22Rv1 (cell line): ENCODE results near the gene SH3RF1.

ENCODE experiments used
- ZFX ChIP-seq: fragments of 450-650 bp; IDR thresholded peaks from 2 replicates; pipeline ENCODE4 v1.6.1; 2017; ENCODE audit warnings: antibody characterized with exemption, borderline replicate concordance
- TF ChIP-seq, protein P1 (sequence below): fragments of 450-650 bp; IDR thresholded peaks from 2 replicates; pipeline ENCODE4 v1.5.1; 2017; ENCODE audit warnings: mild to moderate bottlenecking

DNA sequence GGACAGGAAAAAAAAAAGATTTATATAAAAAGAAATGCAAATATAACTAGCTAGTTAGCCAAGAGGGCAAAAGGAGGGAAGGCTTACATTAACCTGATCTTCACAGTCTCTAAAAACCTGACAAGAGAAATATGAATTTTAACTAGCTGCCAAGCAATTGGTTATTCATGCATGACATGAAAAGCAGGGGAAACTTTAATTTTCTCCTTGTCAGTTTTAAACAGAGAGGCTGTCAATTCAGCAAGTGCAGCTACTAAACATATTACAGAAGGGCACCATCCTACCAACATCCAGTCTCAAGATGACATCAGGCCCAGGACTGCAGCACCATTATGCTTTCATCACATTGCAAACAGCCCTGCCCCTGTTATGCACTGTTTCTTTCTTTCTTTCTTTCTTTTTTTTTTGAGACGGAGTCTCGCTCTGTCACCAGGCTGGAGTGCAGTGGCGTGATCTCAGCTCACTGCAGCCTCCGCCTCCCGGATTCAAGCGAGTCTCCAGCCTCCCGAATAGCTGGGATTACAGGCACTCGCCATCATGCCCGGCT, 221.8 kb downstream of the SH3RF1 start:
- TF ChIP-seq, protein P1, sequence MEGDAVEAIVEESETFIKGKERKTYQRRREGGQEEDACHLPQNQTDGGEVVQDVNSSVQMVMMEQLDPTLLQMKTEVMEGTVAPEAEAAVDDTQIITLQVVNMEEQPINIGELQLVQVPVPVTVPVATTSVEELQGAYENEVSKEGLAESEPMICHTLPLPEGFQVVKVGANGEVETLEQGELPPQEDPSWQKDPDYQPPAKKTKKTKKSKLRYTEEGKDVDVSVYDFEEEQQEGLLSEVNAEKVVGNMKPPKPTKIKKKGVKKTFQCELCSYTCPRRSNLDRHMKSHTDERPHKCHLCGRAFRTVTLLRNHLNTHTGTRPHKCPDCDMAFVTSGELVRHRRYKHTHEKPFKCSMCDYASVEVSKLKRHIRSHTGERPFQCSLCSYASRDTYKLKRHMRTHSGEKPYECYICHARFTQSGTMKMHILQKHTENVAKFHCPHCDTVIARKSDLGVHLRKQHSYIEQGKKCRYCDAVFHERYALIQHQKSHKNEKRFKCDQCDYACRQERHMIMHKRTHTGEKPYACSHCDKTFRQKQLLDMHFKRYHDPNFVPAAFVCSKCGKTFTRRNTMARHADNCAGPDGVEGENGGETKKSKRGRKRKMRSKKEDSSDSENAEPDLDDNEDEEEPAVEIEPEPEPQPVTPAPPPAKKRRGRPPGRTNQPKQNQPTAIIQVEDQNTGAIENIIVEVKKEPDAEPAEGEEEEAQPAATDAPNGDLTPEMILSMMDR = no peak
- no peak for TF ChIP-seq ZFX
